Urothelium cell line (cell line): ENCODE results near the gene MCCD1.
"Not testable (repeated sequence)": the region's sequence is repeated elsewhere in the genome, so short reads cannot be mapped to it uniquely, and the experiment has no call there.

Experiments used
- DNase-seq: peaks from one replicate; pipeline ENCODE4 v3.0.0; 2011; ENCODE audit warnings: low spot score, mixed read lengths
- FAIRE-seq: peaks from 2 replicates; lab custom pipeline; 2011; peaks lifted over from hg19 to GRCh38; lab: Jason Lieb, UNC

MCCD1 gene

GRCh38 chr6:31509036-31509435 lies 19.7 kb upstream of the MCCD1 start:
- not testable (repeated sequence) for DNase-seq, FAIRE-seq

- no peak for FAIRE-seq
- no peak for DNase-seq
These were observed 18.8 kb upstream of the MCCD1 start for GRCh38 chr6:31510007-31510406.

- FAIRE-seq, result no peak
These were observed 15.2 kb upstream of the MCCD1 start for GRCh38 chr6:31513456-31514165.

GRCh38 chr6:31521835-31522234 lies 6.9 kb upstream of the MCCD1 start:
- DNase-seq (no peak), FAIRE-seq (no peak)

More at GRCh38 chr6:31513456-31514165, 15.2 kb upstream of the MCCD1 start:
- no peak for DNase-seq

GRCh38 chr6:31525553-31525931 lies 3.2 kb upstream of the MCCD1 start:
- no peak for DNase-seq
- FAIRE-seq, result no peak

- FAIRE-seq (no peak), DNase-seq (no peak)
These were observed 2.7 kb upstream of the MCCD1 start for GRCh38 chr6:31525932-31526591.

GRCh38 chr6:31528307-31528777 lies 420 bp upstream of the MCCD1 start:
- DNase-seq, result no peak
- no peak for FAIRE-seq

- FAIRE-seq, result no peak
- no peak for DNase-seq
These were observed 778 bp downstream of the MCCD1 start for GRCh38 chr6:31529329-31530150.

- no peak for FAIRE-seq
- DNase-seq, result no peak
These were observed 1.9 kb downstream of the MCCD1 start for GRCh38 chr6:31530659-31531058.

GRCh38 chr6:31531162-31531561 lies 2.4 kb downstream of the MCCD1 start:
- DNase-seq (no peak), FAIRE-seq (no peak)

GRCh38 chr6:31531771-31532643 lies 3.2 kb downstream of the MCCD1 start:
- FAIRE-seq (no peak), DNase-seq (no peak)

- DNase-seq (no peak), FAIRE-seq (no peak)
These were observed 4.1 kb downstream of the MCCD1 start for GRCh38 chr6:31532644-31533454.

GRCh38 chr6:31533455-31533841 lies 4.7 kb downstream of the MCCD1 start:
- no peak for FAIRE-seq
- no peak for DNase-seq

- no peak for DNase-seq
- no peak for FAIRE-seq
These were observed 5.2 kb downstream of the MCCD1 start for GRCh38 chr6:31534011-31534410.

GRCh38 chr6:31534521-31535040 lies 5.8 kb downstream of the MCCD1 start:
- FAIRE-seq (no peak), DNase-seq (no peak)

- DNase-seq, result no peak
- no peak for FAIRE-seq
These were observed 7.0 kb downstream of the MCCD1 start for GRCh38 chr6:31535538-31536324.

GRCh38 chr6:31538805-31539400 lies 10.1 kb downstream of the MCCD1 start:
- FAIRE-seq (no peak), DNase-seq (no peak)

GRCh38 chr6:31540640-31541039 lies 11.9 kb downstream of the MCCD1 start:
- no peak for FAIRE-seq
- DNase-seq, result no peak
